IMR-90 (cell line): ENCODE data around the gene PNKD.

ENCODE experiments used
- CEBPB ChIP-seq: IDR thresholded peaks from 2 replicates; pipeline ENCODE4 v1.6.1; 2012; ENCODE audit warnings: low read depth, low read length, improper control_type of control experiment
- CTCF ChIP-seq: conservative IDR thresholded peaks from 2 replicates; pipeline ENCODE4 v1.5.1; 2012; ENCODE audit warnings: mild to moderate bottlenecking, low read depth, low read length, improper control_type of control experiment
- FOS ChIP-seq: fragments of 150-350 bp; IDR thresholded peaks from 2 replicates; pipeline ENCODE4 v1.6.1; 2016; ENCODE audit warnings: low read depth, low read length
- MAFK ChIP-seq: IDR thresholded peaks from 2 replicates; pipeline ENCODE4 v1.6.1; 2012; ENCODE audit warnings: low read depth, low read length, improper control_type of control experiment
- NFE2L2 ChIP-seq: fragments of 150-350 bp; IDR thresholded peaks from 2 replicates; pipeline ENCODE4 v1.6.1; 2016; ENCODE audit warnings: low read depth, mild to moderate bottlenecking, low read length
- POLR2A ChIP-seq: IDR thresholded peaks from 2 replicates; pipeline ENCODE4 v1.6.1; 2012; ENCODE audit warnings: mild to moderate bottlenecking, low read depth, low read length
- RAD21 ChIP-seq: IDR thresholded peaks from 2 replicates; pipeline ENCODE4 v1.6.1; 2012; ENCODE audit warnings: low read length, improper control_type of control experiment
- RCOR1 ChIP-seq: IDR thresholded peaks from 2 replicates; pipeline ENCODE4 v1.6.1; 2012; ENCODE audit warnings: mild to moderate bottlenecking, low read length, improper control_type of control experiment; ENCODE audit not compliant: insufficient replicate concordance
- SMC3 ChIP-seq: fragments of 150-350 bp; IDR thresholded peaks from 2 replicates; pipeline ENCODE4 v1.6.1; 2016; ENCODE audit warnings: low read depth, mild to moderate bottlenecking, antibody characterized with exemption, low read length, moderate library complexity
- USF2 ChIP-seq: fragments of 150-350 bp; IDR thresholded peaks from 2 replicates; pipeline ENCODE4 v1.6.1; 2017; ENCODE audit warnings: mild to moderate bottlenecking, antibody characterized with exemption, low read length, low read depth

GRCh38 chr2:218378053-218378452, 107.7 kb downstream of the PNKD start:
- TF ChIP-seq CTCF: no peak
- no peak for TF ChIP-seq NFE2L2
- no peak for TF ChIP-seq SMC3
- TF ChIP-seq POLR2A: no peak
- TF ChIP-seq CEBPB: no peak
- no peak for TF ChIP-seq RCOR1
- no peak for TF ChIP-seq USF2
- TF ChIP-seq MAFK: no peak
- TF ChIP-seq RAD21: no peak
- TF ChIP-seq FOS: no peak
